RPMI8226 (cell line): Measurements from ENCODE around the gene GPBP1L1.
"Not testable (repeated sequence)": the region's sequence is repeated elsewhere in the genome, so short reads cannot be mapped to it uniquely, and the experiment has no call there.

ENCODE experiments used
- DNase-seq: peaks from one replicate; pipeline ENCODE4 v3.0.0-alpha.2; 2015

The GPBP1L1 gene

DNA sequence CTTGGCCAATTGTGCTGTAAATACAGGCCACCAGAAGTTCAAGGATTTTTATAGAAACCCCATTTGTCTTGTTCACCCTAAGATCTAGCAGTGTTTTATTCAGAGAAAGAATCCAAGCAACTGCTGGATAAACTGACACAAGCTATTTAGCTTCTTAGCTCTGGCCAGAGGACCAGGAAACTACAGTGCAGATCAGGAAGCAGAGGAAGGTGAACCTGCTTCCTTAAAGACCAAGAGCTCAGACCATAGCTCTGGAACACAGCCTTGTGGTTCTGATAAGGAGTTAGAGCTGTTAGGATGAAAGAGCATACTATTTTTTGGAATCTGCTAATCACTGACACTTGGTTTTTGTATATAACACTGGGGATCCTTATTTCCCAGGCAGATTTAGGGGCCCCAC, 57.3 kb downstream of the GPBP1L1 start:
- no peak for DNase-seq

- no peak for DNase-seq
Observed at GRCh38 chr1:45623972-45624371, 62.4 kb downstream of the GPBP1L1 start, which contains the start of gene CCDC17. Gene CCDC17, minus strand, starts transcription at chr1:45624054. Its CDS starts 145 bp downstream, at chr1:45623909.

DNA sequence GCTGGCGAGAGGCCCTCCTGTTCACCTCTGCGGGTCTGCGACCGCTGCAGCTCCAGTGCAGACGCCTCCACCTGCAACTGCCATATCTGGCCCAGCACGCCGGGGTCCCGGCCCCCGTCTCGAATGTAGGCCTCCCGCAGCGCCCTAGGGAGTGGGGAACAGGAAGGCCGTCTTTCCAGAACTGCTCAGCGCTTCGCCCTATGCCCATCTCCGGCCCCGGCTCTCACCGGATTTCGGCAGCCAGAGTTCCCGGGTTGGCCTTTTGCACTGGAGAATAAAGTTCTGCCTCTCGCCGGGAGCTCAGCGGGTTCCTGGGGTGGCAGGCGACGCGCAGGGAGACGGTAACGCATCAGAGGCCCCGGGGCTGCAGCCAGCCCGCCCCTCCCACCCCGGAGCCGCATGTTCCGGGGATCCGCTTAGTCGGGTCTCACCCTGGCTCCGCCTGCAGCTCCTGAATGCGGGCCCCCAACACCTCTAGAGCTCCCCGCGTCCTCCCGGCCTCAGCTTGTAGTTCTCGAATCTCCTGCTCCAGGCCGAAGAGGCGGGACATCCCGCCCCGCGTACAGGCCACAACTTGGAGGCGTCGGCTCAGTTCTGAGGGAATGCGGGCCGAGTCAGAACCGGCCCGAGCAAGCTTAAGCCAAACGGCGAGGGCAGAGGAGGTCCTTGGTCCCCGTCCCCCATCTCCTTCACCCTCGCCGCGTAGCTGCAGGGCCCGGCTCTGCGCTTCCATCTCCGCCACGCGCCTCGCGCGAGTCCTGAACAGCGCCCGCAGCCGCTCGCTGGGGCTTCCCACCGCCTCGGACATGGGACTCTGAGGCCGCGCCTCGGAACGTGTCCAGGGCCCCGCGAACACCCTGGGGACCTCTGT, 63.6 kb downstream of the GPBP1L1 start:
- no peak for DNase-seq

- DNase-seq: no peak
Observed at GRCh38 chr1:45621895-45622523, 64.3 kb downstream of the GPBP1L1 start.

- no peak for DNase-seq
Observed at GRCh38 chr1:45621501-45621836, 64.9 kb downstream of the GPBP1L1 start.

- no peak for DNase-seq
Observed at GRCh38 chr1:45620588-45621500, 65.5 kb downstream of the GPBP1L1 start.

DNA sequence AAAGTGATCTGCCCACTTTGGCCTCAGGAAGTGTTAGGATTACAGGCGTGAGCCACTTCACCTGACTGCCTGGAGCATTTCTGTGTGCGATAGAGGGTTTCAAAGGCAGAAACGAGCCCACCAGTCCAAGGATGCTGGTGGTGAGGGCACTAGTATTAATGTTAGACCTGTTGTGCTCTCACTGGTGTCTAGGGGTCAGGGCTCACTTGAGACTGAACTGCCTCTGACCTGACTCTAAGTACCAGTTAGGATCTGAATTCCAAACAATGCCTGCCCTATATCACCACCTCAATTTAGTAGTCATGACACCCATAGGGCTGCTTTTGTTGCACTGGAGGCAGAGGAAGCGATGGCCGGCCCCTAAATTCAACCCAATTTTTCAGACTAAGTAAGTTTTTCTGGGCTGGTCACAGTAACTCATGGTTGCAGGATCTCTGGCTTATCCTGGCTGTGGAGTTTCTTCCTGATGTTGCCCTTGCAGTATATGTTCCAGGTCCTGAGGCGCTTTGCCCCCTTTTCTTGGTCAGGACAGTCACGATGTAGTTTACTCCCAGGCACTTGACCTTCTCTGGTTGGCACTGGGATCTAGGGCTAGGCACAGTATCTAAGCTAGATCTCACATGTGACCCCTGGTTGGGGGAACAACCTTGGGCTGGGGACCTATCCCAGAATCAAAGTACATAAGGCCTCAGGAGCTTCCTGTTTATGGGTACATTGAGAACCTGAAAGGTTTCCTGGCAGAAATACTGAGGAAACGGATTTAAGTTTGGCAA, 67.0 kb downstream of the GPBP1L1 start:
- no peak for DNase-seq

- no peak for DNase-seq
Observed at GRCh38 chr1:45617618-45618017, 68.7 kb downstream of the GPBP1L1 start.

DNA sequence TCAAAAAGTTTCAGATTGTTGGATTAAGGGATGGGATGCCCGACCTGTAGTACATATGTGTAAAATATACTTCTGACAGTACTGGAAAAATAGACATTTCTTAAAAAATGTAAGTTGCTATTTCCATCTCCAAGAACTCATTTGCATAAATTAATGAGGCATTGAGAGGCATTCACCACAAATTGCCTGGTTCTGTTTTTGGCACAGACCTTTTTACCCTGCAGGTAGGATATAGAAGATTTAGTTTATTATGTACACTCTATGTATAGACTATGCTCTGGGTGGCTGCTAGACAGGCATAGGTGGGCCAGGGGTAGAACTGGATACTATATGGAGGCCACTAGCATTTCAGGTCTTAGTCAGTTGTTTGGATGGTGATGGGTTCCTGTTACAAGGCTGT, 70.4 kb downstream of the GPBP1L1 start:
- DNase-seq: no peak

DNA sequence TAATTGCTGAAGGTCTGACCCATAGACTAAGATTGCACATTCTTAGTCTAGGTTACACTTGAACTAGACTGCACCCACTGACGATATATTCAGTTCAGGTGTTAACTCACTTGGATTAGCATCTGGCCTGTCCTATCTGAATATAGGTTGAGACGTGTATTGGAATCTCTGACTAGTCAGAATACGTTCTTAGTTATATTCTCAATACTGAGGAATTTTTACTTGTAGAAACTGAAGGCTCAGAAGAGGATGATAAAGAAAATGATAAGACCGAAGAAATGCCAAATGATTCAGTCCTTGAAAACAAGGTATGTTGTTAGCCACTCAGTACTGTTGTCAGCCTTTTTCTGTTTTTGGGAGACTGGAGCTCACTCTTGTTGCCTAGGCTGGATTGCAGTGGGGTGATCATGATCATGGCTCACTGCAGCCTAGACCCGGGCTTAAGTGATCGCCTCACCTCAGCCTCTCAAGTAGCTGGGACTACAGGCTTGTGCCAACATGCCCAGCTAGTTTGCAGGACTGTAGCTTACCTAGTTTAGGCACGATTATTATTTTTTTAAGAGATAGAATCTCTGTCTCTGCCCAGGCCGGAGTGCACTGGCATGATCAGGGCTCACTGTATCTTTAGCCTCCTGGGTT, 73.3 kb downstream of the GPBP1L1 start:
- DNase-seq: no peak

DNA sequence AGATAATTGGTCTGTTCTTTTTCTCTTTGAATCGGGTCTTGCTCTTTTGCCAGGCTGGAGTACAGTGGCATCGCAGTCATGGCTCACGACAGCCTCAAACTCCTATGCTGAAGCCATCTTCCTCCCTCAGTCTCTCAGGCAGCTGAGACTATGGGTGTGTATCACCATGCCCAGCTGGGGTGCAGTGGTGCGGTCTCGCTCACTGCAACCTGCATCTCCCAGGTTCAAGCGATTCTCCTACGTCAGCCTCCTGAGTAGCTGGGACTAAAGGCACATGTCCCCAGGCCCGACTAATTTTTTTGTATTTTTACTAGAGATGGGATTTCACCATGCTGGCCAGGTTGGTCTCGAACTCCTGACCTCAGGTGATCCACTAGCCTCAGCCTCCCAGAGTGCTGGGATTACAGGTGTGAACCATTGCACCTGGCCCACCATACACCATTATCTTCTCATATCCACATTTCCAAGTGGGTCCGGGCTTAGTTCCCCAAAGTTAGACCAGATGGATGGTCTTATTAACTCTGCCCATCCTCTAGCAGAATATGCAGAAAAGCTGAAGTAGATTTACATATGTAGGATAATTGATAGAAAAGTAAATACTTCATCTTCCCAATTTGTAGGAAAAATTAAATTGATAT, 75.6 kb downstream of the GPBP1L1 start:
- DNase-seq: no peak

GRCh38 chr1:45608175-45609156, 77.9 kb downstream of the GPBP1L1 start:
- DNase-seq: no peak

DNA sequence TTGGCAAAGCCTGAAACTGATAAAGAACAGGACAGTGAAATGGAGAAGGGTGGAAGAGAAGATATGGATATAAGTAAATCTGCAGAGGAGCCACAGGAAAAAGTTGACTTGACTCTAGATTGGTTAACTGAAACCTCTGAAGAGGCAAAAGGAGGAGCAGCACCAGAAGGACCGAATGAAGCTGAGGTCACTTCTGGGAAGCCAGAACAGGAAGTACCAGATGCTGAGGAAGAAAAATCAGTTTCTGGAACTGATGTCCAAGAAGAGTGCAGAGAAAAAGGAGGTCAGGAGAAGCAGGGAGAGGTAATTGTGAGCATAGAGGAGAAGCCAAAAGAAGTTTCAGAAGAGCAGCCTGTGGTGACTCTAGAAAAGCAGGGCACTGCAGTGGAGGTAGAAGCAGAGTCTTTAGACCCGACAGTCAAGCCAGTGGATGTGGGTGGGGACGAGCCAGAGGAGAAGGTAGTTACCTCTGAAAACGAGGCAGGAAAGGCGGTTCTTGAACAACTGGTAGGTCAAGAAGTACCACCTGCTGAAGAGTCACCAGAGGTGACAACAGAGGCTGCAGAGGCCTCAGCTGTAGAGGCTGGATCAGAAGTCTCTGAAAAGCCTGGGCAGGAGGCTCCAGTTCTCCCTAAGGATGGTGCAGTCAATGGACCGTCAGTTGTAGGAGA, 78.8 kb downstream of the GPBP1L1 start:
- DNase-seq: no peak

- no peak for DNase-seq
Observed at GRCh38 chr1:45604239-45604638, 82.1 kb downstream of the GPBP1L1 start.

DNA sequence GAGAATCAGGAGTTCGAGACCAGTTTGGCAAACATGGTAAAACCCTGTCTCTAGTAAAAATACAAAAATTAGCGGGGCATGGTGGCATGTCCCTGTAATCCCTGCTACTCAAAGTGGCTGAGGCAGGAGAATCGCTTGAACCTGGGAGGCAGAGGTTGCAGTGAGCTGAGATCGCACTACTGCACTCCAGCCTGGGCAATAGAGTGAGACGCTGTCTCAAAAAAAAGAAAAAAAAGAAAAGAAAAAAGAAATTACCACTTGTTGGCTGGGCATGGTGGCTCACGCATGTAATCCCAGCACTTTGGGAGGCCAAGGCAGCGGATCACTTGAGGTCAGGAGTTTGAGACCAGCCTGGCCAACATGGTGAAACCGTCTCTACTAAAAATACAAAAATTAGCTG, 89.6 kb downstream of the GPBP1L1 start:
- not testable (repeated sequence) for DNase-seq

DNA sequence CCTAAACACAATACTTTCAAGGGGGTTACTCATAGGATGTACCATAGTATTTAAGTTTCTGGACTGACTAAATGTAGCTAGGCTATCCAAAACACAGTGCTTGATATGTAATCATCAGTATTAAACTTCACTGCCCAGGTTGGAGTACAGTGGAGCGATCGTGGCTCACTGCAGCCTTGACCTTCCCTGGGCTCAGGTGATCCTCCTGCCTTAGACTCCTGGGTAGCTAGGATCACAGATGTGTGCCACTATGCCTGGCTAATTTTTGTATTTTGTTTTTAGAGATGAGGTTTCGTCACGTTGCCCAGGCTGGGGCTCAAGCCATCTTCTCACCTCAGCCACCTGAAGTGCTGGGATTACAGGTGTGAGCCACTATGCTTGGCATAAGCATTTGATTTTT, 91.9 kb downstream of the GPBP1L1 start:
- DNase-seq: no peak

DNA sequence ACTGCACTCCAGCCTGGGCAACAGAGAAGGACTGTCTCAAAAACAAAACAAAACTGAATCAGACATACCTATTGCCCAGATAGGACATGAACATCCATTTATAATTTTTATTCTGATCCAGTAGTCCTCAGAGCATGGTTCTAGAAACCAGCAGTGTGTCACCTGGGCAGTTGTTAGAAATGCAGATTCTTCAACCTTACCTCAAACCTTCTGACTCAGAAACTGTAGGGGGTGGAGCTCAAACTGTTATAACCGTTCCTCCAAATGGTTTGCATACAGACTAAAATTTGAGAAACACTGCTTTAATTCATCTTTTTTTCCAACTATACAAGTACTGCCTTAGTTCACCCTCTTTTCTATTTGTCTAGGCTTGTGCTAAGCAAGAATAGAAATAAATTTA, 96.5 kb downstream of the GPBP1L1 start:
- DNase-seq: no peak

DNA sequence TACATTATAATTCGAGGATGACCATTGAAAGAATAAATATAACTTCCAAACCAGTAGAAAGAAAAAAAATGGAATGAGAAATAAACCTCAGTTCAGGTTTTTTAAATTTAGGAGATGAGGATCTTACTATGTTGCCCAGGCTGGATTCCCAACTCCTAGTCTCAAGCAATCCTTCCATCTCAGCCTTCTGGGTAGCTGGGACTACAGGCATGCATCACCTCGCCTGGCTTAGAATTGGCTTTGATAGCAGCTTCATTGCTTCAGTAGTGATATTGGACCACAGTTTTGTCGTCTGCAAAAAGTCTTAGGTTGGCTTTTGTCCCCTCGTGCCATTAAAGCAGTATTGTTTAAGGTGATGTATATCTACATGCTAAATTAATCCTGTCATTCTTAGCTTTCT, 99.6 kb downstream of the GPBP1L1 start:
- DNase-seq: no peak

DNA sequence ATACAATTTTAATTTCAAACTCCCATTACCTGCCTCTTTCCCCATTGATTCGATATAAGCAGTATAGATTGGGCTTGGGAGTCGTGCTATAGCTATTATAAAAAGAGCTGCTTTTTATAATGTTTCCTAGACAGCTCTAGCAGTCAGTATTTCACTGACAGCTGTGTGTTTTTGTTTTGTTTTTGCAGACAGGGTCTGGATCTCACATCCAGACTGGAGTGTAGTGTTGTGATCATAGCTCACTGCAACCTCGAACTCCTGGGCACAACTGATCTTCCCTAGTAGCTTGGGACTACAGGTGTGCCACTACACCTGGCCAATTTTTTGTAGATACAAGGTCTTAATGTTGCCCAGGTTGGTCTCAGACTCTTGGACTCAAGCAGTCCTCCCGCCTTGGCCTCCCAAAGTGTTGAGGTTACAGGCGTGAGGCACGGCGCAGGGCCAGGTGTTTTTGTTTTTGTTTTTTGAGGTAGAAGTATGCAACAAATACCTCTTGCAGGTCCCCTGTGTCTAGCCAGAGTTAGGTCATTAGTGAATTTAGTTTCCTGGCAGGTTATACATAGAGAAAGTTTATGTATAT, 100.7 kb downstream of the GPBP1L1 start:
- no peak for DNase-seq

- DNase-seq: no peak
Observed at GRCh38 chr1:45585110-45585426, 101.3 kb downstream of the GPBP1L1 start.
